ENCODE results near the gene SERPINA1.

DNA sequence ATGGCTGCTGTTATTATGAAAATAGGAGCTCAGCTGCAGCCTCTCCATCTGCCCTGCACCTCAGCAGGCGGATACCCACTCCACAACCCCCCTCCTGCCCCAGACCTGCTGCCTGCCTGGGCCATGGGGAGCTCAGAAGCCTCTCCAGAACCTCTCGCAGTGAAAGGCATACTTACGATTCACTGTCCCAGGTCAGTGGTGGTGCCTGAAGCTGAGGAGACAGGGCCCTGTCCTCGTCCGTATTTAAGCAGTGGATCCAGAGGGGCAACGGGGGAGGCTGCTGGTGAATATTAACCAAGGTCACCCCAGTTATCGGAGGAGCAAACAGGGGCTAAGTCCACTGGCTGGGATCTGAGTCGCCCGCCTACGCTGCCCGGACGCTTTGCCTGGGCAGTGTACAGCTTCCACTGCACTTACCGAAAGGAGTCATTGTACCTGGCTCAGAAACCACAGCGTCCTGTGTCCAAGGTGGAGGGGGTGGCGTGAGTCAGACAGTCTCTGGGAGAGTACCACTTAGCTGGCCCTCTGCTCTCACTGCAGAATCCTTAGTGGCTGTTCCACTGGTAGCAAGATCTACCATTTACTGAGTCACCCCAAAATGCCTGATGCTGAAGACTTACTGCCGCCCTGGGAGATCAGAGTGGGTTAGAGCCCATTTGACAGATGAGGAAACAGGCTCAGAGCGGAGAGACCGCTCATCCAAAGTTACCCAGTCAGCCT lies at the start of gene SERPINA1:
- TF ChIP-seq CTCF (IDR thresholded peaks at IDR 0.05) (no peak), POLR2A (IDR thresholded peaks at IDR 0.05) (no peak)
